HG03565 (cell line): ENCODE results near the gene DDX31.
A peak's percentile ranks its signal among the peaks of the same experiment; 100 is the strongest.
"Not testable (repeated sequence)": the region's sequence is repeated elsewhere in the genome, so short reads cannot be mapped to it uniquely, and the experiment has no call there.

Experiments
- ATAC-seq: cut with Tn5 transposase; IDR thresholded peaks from one replicate; pipeline ENCODE4 v1.9.1; 2021; ENCODE audit warnings: mild to moderate bottlenecking, moderate library complexity; ENCODE audit not compliant: unreplicated experiment

The DDX31 gene

DNA sequence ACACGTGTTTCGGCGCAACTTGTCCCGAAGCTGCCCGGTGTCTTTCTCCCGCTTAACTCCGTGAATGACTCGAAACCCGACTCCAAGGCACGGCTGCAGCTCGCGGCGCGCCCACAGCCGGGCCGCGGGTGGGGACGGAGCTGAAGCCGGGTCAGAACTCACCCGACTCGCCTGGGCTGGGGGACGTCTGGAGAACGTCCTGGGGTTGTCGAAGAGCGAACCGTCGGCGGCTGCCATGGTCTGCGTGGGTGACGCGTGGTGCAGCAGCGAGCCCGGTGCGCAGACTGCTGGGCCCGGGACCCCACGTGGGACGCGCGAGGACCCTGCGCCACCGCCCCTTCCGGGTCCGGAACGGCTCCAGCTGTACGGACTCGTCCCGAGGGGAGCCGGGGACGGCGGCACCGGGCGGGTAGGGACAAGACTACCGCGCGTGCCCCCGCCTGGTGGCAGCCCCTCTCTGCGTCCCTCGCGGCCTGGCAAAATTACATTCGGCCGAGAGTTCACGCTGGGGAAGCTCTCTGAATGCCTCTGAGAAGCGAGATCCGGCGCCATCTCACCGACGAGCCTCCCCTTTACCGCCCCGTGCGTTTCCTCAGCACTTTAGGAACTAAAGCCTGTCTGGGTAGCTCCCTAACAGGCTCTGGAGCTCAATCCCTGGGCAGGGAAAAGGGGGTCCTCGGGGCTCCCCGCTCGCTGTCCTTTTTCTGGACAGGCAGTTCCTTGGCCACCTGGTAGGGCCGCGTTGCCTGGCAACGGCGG lies at the start of gene DDX31:
Gene DDX31 (minus strand): TSS at position 286 of the 759 bp plus-strand sequence. CDS start 49 bp downstream, at position 237.
- ATAC-seq: peak; percentile 66

DNA sequence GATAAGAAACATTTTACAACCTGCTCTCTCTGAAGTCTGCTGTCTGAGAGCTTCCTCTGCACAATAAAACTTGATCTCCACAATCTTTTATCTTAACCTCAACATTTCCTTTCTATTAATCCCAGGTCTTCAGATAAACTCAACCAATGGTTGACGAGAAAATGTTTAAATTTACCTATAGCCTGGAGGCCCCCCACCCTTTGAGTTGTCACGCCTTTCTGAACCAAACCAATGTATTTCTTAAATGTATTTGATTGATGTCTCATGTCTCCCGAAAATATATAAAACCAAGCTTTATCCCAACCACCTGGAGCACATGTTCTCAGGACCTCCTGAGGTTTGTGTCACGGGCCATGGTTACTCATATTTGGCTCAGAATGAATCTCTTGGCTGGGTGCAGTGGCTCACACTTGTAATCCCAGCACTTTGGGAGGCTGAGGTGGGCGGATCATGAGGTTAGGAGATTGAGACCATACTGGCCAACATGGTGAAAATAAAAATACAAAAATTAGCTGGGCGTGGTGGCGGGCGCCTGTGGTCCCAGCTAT lies 48.7 kb upstream of the DDX31 start:
- ATAC-seq: not testable (repeated sequence)

DNA sequence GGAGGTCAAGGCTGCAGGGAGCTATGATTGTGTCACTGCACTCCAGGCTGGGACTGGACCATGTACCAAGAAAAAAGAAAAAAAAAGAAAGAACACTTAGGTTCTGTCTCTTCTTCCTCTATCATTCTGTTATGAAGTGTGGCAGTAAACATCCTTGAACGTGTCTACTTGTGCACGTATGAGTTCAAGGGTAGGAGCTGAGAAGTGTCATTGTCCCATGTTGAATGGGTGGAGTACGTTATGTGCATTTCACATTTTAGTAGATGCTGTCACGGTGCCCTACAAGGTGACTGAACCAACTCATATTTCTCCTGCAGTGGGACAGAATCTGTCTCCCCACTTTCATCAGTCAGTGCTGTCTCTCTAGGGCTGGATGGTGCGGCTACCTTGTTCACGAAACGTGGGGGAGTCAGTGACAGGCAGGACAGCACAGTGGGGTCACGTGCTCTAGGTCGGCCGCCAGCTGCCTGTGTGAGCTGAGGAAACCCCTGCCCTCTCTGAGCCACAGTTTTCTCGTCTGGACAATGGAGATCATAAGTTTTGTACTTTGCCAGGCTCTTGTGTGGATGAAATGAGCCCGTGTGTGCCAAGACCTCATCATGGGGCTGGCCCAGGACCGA lies 47.7 kb upstream of the DDX31 start:
- no peak for ATAC-seq

DNA sequence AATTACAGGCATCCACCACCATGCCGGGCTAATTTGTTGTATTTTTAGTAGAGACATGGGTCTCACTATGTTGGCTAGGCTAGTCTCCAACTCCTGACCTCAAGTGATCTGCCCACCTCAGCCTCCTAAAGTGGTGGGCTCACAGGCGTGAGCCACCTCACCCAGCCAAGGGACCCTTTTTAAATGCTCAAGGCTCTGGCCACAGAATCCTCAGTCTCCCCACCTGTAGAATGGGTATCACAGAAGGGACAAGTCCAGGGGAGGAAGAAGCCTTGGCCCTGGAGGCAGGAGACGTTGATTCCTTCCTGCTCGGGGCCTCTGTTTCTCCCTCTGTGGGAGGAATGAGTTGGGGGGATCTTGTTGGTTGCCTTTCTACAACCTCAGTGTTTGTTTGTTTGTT lies 46.2 kb upstream of the DDX31 start:
- no peak for ATAC-seq

DNA sequence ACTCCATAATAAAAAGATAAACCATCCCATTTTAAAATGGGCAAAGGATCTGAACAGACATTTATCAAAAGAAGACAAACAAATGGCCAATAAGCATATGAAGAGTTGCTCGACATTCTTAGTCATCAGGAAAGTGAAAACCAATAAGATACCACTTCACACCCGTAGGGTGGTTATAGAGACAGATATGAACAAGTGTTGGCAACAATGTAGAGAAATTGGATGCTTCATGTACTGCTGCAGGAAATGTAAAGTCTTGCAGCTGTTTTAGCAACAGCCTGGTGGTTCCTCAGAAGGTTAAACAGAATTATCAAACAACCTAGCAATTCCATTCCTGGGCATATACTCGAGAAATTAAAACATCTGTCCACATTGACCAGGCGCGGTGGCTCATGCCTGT lies 43.0 kb upstream of the DDX31 start:
- no peak for ATAC-seq

DNA sequence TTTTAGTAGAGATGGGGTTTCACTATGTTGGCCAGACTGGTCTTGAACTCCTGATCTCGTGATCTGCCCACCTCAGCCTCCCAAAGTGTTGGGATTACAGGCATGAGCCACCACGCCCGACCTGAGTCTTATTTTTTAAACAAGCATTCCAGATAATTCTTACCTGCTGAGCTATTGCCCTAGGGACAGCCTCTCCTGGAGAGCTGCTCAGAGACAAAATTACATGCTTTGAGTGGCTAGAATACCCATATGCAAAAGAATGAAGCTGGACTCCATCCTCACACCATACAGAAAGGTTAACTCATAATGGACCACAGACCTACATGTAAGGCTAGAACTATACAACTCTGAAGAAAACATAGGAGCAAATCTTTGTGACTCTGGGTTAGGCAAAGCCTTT lies 42.1 kb upstream of the DDX31 start:
- ATAC-seq: no peak

DNA sequence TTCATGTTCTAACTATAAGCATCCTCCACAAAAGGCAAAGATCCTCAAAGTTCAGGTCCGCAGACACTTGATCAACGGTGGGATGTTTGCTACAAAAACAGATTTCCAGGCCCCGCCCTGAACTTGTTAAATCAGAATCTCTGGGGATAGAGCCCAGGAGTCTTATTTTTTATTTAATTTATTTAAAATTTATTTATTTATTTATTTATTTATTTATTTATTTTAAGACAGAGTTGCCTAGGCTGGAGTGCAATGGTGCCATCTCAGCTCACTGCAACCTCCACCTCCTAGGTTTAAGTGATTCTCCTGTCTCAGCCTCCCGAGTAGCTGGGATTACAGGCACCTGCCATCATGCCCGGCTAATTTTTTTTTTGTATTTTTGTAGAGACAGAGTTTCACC lies 41.4 kb upstream of the DDX31 start:
- not testable (repeated sequence) for ATAC-seq

DNA sequence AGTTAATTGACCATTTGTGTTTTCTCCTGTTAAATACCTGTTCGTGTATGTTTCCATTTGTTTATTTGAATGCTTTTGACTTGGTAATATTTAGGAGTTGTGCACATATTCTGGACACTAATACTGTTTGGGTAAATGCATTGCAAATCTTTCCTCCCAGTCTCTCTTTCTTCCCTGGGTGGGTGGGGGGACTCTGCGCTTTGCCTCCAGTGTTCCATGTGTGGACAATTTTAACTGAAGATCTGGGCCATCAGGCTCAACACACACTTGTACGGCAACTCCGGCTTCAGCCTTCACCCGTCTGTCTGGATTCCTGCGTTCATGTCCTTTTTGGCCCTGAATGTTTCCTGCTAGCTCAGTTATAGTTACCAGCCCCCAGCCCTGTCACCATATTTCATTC lies 40.5 kb upstream of the DDX31 start:
- no peak for ATAC-seq

DNA sequence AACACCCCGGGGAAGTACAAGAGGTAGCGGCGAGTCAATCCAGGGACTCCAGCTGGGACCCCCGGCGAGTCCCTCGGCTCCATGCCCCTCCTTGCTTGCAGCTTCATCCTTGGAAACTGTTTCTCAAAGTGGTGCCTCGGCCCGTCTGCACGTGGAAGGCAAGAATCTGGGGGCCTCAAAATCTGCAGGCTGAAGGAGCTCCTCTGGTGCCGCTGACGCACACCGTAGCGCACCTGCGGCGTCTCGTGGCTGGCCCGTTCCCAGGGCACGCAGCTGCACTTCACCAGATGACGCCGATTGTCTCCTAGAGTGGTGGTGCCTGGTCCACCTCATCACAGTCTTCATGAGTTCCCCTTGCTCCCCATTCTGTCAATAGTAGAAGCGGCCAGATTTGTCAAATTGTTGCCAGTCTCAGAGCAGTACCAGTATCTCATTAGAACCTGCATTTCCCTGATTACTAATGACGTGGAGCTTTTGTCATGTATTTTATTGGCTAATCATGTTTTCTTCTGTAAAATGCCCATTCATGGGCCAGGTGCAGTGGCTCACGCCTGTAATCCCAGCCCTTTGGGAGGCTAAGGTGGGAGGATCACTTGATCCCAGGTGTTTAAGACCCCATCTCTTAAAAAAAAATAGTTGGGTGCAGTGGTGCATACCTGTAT lies 39.1 kb upstream of the DDX31 start:
- no peak for ATAC-seq

DNA sequence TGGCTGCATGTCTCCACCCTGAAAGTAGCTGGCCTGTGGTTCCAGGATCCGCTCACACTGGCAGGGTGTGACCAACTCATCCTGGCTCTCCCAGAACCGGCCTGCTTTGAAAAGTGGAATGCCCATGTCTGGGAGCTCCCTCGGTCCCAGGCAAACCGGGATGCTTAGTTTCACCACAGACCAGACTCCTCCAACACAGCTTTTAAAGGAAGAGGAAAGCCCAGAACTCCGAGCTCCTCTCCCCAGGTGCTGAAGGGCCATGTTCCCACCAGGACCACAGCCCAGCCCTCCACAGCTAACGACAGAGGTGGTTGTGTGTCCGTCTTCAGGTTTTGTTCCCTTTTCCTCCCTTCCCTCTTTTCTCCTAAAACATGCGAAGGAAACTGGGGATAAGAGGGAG lies 38.5 kb upstream of the DDX31 start:
- ATAC-seq: no peak

DNA sequence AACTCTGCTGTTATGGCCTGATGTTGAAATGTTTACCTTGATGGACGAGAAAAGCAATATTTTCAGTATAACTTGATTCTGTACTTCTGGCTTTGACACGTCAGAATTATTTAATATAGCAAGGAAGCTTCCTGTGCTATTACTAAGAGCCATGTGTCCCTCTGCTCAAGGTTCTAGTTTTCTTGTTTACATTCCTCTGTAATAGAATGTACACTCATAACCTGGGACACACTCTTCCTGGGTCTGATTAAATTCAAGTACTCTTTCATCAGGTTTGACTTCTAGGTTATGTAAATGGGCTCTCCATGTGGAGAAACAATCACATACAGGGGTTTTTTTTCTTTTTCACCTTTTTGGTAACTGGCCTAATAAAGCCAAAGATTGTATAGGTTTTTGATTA lies 33.6 kb upstream of the DDX31 start:
- ATAC-seq: no peak

DNA sequence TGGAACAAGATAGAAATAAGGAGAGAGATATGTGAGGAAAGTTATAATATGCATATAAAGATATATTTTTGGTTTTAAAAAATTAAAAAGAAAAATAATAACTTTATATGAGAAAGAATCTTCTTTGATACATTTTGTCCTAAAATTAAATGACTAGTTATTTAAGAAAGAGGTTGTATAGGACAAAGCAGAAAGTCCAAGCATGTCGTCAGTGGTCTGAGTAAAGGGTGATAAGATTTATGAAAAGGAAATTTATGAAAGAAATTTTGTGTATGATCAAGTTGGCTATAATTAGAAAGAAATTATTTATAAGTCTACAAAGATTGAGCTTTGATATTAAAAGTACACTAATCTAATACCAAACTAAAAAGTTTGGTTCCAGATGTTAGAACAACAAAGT lies 32.5 kb upstream of the DDX31 start:
- no peak for ATAC-seq

DNA sequence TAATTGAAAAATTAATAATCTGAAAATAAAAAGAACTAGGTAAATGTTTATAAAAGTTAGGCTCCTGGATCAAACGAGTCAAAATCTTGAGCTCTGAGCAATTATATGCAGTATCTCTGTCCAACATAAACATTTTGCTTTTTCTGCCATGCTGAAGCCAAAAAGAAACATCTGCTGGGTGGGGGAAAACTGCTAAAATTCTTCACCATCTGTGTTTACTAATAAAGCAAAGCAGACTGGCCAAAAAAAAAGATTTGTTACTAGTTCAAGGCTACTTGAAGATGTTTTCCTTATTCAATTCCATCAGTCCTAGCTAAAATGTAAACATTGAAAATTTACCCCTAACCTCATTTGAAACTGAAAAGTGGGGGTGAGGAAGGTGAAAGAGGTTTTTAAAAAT lies 30.2 kb upstream of the DDX31 start:
- no peak for ATAC-seq

DNA sequence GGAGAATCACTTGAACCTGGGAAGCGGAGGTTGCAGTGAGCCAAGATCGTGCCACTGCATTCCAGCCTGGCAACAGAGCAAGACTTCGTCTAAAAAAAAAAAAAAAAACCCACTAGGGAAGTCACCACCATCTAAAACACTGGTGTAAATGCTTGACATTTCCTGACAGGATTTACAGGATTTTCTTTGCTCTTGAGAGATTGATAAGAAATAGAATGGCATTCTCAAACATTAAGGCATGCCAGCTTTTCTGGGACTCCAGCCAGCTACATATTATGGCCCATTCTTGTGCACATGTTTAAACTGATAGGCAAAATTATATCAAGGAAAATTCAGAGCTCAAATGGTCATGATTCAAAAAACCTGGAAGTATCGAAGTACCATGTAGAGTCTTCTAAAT lies 29.2 kb upstream of the DDX31 start:
- ATAC-seq: no peak

DNA sequence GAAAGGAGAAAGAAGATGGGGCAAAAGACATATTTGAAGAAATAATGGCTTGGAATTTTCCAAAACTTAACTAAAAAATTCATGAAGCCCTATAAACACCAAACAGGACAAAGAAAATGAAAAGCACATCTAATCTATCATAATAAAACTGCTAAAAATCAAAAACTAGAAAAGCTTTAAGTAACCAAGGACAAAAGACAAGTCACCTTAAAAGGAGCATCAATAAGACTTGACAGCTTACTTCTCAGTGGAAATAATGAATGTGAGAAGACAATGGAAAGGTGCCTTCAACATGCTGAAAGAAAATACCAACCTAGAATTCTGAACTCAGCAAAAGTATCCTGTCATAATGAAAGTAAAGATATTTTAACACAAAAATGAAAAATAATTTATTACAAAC lies 27.4 kb upstream of the DDX31 start:
- no peak for ATAC-seq

DNA sequence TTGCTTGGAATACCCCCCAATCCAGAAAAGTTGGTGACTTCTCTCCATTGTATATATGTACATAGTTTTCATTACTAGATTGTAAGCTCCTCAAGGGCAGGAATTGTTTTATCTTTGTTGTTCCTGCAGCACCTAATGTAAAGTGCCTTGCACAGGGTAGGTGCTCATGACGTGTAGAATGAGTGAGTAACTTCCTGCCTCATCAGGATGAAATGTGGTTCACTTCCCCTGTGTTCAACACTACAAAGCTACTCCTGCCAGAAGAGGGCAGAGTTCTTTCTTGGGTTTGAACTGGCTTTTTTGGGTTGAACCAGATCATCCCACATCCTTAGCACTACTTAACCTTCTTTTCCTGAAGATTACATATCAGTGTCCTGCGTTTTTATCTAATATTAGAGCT lies 24.4 kb upstream of the DDX31 start:
- ATAC-seq: no peak

DNA sequence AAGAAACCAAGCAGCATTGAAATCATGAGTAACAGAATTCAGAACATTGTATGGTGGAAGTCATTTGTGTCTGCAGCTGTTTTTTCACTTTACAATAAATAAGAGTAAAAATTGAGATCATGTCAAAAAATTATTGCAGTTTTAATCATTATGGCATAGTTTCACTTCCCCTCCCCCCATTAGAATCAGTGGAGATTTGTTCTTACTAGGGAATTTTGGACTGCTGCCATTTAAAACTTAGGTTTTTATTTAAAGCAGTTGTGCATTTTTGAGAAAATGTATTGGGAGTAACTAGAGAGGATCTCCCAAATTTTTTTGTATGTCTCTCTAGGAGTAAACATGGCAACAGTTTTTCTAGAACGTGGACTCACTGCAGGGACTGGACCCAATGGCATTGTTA lies 20.9 kb upstream of the DDX31 start:
- no peak for ATAC-seq

DNA sequence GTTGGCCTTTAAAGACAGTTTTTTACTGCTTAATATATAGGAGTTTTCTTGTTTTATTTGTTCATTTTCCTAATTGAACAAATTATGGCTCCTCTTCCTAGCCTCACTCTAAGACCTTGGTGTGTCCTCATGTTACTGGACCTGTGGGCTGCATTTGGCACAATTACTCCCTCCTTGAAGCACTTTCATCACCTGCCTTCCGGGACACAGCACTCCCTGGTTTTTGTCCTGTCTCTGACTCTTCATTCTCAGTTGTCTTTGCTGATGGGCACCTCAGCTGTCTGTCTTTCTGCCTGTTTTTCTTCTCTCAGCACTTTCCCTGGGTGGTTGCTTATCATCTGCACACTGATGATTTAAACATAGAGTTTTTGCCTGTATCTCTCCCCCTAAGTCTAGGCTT lies 14.1 kb upstream of the DDX31 start:
- no peak for ATAC-seq

DNA sequence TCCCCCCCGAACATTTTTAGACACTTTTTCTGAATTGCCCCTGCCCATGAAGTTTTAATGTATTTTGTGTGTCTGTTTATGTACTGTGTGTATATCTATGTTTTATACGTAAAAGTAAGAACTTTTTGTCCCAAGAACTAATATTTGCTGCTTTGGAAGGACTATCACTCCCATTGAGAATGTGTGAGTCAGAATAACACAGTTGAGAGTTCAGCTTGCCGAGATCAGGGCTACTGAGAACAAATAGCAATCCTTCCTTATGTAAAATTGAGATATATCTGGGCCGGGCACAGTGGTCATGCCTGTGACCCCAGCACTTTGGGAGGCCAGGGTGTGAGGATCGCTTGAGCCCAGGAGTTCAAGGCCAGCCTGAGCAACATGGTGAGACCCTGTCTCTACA lies 11.8 kb upstream of the DDX31 start:
- no peak for ATAC-seq

DNA sequence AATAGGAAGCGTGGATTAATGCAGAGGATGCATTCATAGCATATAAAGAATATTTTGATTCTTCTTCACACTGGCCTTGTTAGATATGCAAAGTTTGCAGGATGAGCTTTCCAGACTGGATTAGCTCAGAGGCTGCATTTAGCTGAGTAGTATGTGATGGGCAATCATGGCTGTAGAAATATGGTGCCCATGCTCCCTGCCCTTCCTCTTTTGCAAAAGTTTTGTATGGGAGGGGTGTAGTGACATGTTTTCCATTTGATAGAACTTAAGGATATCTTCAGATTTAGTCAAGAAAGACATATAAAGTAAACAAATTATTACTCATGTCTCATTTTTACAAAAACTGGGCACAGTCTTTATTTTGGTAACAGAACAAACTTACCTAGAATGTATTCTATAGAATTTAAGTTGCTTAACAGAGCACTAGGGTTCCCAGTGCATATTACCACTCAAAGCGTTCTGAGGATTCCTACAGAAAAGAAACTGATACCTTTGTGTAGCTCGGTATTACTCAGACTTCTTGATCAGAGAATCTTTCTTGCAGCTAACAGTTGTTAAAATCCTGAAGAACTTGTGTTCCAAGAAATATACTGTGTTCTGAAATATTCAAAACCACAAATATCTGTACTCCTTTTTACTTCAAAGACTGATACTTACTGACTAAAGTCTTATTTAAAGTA lies 10.3 kb upstream of the DDX31 start:
- ATAC-seq: no peak

DNA sequence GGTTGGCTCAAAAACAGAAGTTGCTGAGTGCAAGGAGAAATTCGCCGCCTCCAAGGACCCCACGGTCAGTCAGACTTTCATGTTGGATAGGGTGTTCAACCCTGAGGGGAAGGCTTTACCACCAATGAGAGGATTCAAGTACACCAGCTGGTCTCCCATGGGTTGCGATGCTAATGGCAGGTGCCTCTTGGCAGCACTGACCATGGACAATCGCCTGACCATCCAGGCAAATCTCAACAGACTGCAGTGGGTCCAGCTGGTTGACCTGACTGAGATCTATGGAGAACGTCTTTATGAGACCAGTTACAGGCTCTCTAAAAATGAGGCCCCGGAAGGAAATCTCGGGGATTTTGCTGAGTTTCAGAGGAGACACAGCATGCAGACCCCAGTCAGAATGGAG lies 8.2 kb upstream of the DDX31 start:
- no peak for ATAC-seq
